ENCODE measurements around the gene BCL11B.

Gene BCL11B

GRCh38 chr14:99261912-99262787 lies 9.8 kb downstream of the BCL11B start:
- peaks cover 0 to 5% of the 10 kb centered on the region in 2 donors for H3K36me3 ChIP-seq (ENCODE audit: control insufficient read depth in 2 of 2, insufficient read depth in 2 of 2, low read length in 2 of 2)
- H3K9me3 ChIP-seq (ENCODE audit: control insufficient read depth in 2 of 2, low read length in 2 of 2), result no peaks in the 10 kb centered on the region
- no peak overlapping the region for H3K4me3 ChIP-seq (ENCODE audit: low read length in 2 of 2)
- no peak overlapping the region for H3K9ac ChIP-seq (ENCODE audit: low read depth in 1 of 2, low read length in 2 of 2)
- peaks cover 0 to 6% of the 10 kb centered on the region in 2 donors for H3K27me3 ChIP-seq (ENCODE audit: control insufficient read depth in 2 of 2, insufficient read depth in 2 of 2, low read length in 2 of 2)
- H3K4me1 ChIP-seq (ENCODE audit: control insufficient read depth in 2 of 2, insufficient read depth in 2 of 2, low read length in 2 of 2), result no peaks in the 10 kb centered on the region
- peak overlapping the region; percentile 38 to 66 for H3K27ac ChIP-seq (ENCODE audit: low read depth in 2 of 2, low read length in 2 of 2)

- no peaks in the 10 kb centered on the region for H3K4me1 ChIP-seq (ENCODE audit: control insufficient read depth in 2 of 2, insufficient read depth in 2 of 2, low read length in 2 of 2)
- H3K9me3 ChIP-seq (ENCODE audit: control insufficient read depth in 2 of 2, low read length in 2 of 2), result no peaks in the 10 kb centered on the region
- no peak overlapping the region for H3K4me3 ChIP-seq (ENCODE audit: low read length in 2 of 2)
- H3K27ac ChIP-seq (ENCODE audit: low read depth in 2 of 2, low read length in 2 of 2), result peak overlapping the region; percentile 6 to 45
- H3K36me3 ChIP-seq (ENCODE audit: control insufficient read depth in 2 of 2, insufficient read depth in 2 of 2, low read length in 2 of 2), result peaks cover 2 to 8% of the 10 kb centered on the region in 2 donors
- peak overlapping the region in 1 of 2 donors; percentile 38 for H3K9ac ChIP-seq (ENCODE audit: low read depth in 1 of 2, low read length in 2 of 2)
- peaks cover 0 to 5% of the 10 kb centered on the region in 2 donors for H3K27me3 ChIP-seq (ENCODE audit: control insufficient read depth in 2 of 2, insufficient read depth in 2 of 2, low read length in 2 of 2)
Measured at GRCh38 chr14:99260587-99261551, 11.1 kb downstream of the BCL11B start.

GRCh38 chr14:99260116-99260515 lies 11.9 kb downstream of the BCL11B start:
- peaks cover 2 to 8% of the 10 kb centered on the region in 2 donors for H3K36me3 ChIP-seq (ENCODE audit: control insufficient read depth in 2 of 2, insufficient read depth in 2 of 2, low read length in 2 of 2)
- H3K27me3 ChIP-seq (ENCODE audit: control insufficient read depth in 2 of 2, insufficient read depth in 2 of 2, low read length in 2 of 2), result peaks cover 0 to 5% of the 10 kb centered on the region in 2 donors
- no peaks in the 10 kb centered on the region for H3K4me1 ChIP-seq (ENCODE audit: control insufficient read depth in 2 of 2, insufficient read depth in 2 of 2, low read length in 2 of 2)
- H3K27ac ChIP-seq (ENCODE audit: low read depth in 2 of 2, low read length in 2 of 2), result no peak overlapping the region
- H3K9ac ChIP-seq (ENCODE audit: low read depth in 1 of 2, low read length in 2 of 2), result no peak overlapping the region
- no peaks in the 10 kb centered on the region for H3K9me3 ChIP-seq (ENCODE audit: control insufficient read depth in 2 of 2, low read length in 2 of 2)
- no peak overlapping the region for H3K4me3 ChIP-seq (ENCODE audit: low read length in 2 of 2)

- H3K27ac ChIP-seq (ENCODE audit: low read depth in 2 of 2, low read length in 2 of 2), result peak overlapping the region in 1 of 2 donors; percentile 32
- peaks cover 0 to 3% of the 10 kb centered on the region in 2 donors for H3K27me3 ChIP-seq (ENCODE audit: control insufficient read depth in 2 of 2, insufficient read depth in 2 of 2, low read length in 2 of 2)
- H3K4me3 ChIP-seq (ENCODE audit: low read length in 2 of 2), result no peak overlapping the region
- H3K9me3 ChIP-seq (ENCODE audit: control insufficient read depth in 2 of 2, low read length in 2 of 2), result no peaks in the 10 kb centered on the region
- H3K4me1 ChIP-seq (ENCODE audit: control insufficient read depth in 2 of 2, insufficient read depth in 2 of 2, low read length in 2 of 2), result no peaks in the 10 kb centered on the region
- H3K9ac ChIP-seq (ENCODE audit: low read depth in 1 of 2, low read length in 2 of 2), result peak overlapping the region in 1 of 2 donors; percentile 41
- H3K36me3 ChIP-seq (ENCODE audit: control insufficient read depth in 2 of 2, insufficient read depth in 2 of 2, low read length in 2 of 2), result peaks cover 2 to 8% of the 10 kb centered on the region in 2 donors
Measured at GRCh38 chr14:99258876-99259726, 12.9 kb downstream of the BCL11B start.

GRCh38 chr14:99258341-99258861 lies 13.6 kb downstream of the BCL11B start:
- H3K27me3 ChIP-seq (ENCODE audit: control insufficient read depth in 2 of 2, insufficient read depth in 2 of 2, low read length in 2 of 2), result no peaks in the 10 kb centered on the region
- peak overlapping the region in 1 of 2 donors; percentile 3 for H3K4me3 ChIP-seq (ENCODE audit: low read length in 2 of 2)
- no peak overlapping the region for H3K9ac ChIP-seq (ENCODE audit: low read depth in 1 of 2, low read length in 2 of 2)
- peak overlapping the region in 1 of 2 donors; percentile 43 for H3K27ac ChIP-seq (ENCODE audit: low read depth in 2 of 2, low read length in 2 of 2)
- H3K4me1 ChIP-seq (ENCODE audit: control insufficient read depth in 2 of 2, insufficient read depth in 2 of 2, low read length in 2 of 2), result no peaks in the 10 kb centered on the region
- peaks cover 2 to 8% of the 10 kb centered on the region in 2 donors for H3K36me3 ChIP-seq (ENCODE audit: control insufficient read depth in 2 of 2, insufficient read depth in 2 of 2, low read length in 2 of 2)
- H3K9me3 ChIP-seq (ENCODE audit: control insufficient read depth in 2 of 2, low read length in 2 of 2), result no peaks in the 10 kb centered on the region

- H3K4me3 ChIP-seq (ENCODE audit: low read length in 2 of 2), result no peak overlapping the region
- H3K27me3 ChIP-seq (ENCODE audit: control insufficient read depth in 2 of 2, insufficient read depth in 2 of 2, low read length in 2 of 2), result no peaks in the 10 kb centered on the region
- peaks cover 2 to 8% of the 10 kb centered on the region in 2 donors for H3K36me3 ChIP-seq (ENCODE audit: control insufficient read depth in 2 of 2, insufficient read depth in 2 of 2, low read length in 2 of 2)
- peak overlapping the region in 1 of 2 donors; percentile 52 for H3K27ac ChIP-seq (ENCODE audit: low read depth in 2 of 2, low read length in 2 of 2)
- no peaks in the 10 kb centered on the region for H3K4me1 ChIP-seq (ENCODE audit: control insufficient read depth in 2 of 2, insufficient read depth in 2 of 2, low read length in 2 of 2)
- H3K9me3 ChIP-seq (ENCODE audit: control insufficient read depth in 2 of 2, low read length in 2 of 2), result no peaks in the 10 kb centered on the region
- no peak overlapping the region for H3K9ac ChIP-seq (ENCODE audit: low read depth in 1 of 2, low read length in 2 of 2)
Measured at GRCh38 chr14:99257673-99258221, 14.2 kb downstream of the BCL11B start.

GRCh38 chr14:99257122-99257672 lies 14.8 kb downstream of the BCL11B start:
- H3K4me1 ChIP-seq (ENCODE audit: control insufficient read depth in 2 of 2, insufficient read depth in 2 of 2, low read length in 2 of 2), result no peaks in the 10 kb centered on the region
- no peak overlapping the region for H3K4me3 ChIP-seq (ENCODE audit: low read length in 2 of 2)
- peaks cover 2 to 8% of the 10 kb centered on the region in 2 donors for H3K36me3 ChIP-seq (ENCODE audit: control insufficient read depth in 2 of 2, insufficient read depth in 2 of 2, low read length in 2 of 2)
- H3K9ac ChIP-seq (ENCODE audit: low read depth in 1 of 2, low read length in 2 of 2), result no peak overlapping the region
- H3K27ac ChIP-seq (ENCODE audit: low read depth in 2 of 2, low read length in 2 of 2), result peak overlapping the region in 1 of 2 donors; percentile 52
- H3K9me3 ChIP-seq (ENCODE audit: control insufficient read depth in 2 of 2, low read length in 2 of 2), result no peaks in the 10 kb centered on the region
- no peaks in the 10 kb centered on the region for H3K27me3 ChIP-seq (ENCODE audit: control insufficient read depth in 2 of 2, insufficient read depth in 2 of 2, low read length in 2 of 2)

GRCh38 chr14:99256483-99256874 lies 15.5 kb downstream of the BCL11B start:
- H3K27ac ChIP-seq (ENCODE audit: low read depth in 2 of 2, low read length in 2 of 2), result peak overlapping the region in 1 of 2 donors; percentile 16
- no peaks in the 10 kb centered on the region for H3K4me1 ChIP-seq (ENCODE audit: control insufficient read depth in 2 of 2, insufficient read depth in 2 of 2, low read length in 2 of 2)
- H3K9ac ChIP-seq (ENCODE audit: low read depth in 1 of 2, low read length in 2 of 2), result no peak overlapping the region
- peaks cover 2 to 8% of the 10 kb centered on the region in 2 donors for H3K36me3 ChIP-seq (ENCODE audit: control insufficient read depth in 2 of 2, insufficient read depth in 2 of 2, low read length in 2 of 2)
- no peak overlapping the region for H3K4me3 ChIP-seq (ENCODE audit: low read length in 2 of 2)
- no peaks in the 10 kb centered on the region for H3K27me3 ChIP-seq (ENCODE audit: control insufficient read depth in 2 of 2, insufficient read depth in 2 of 2, low read length in 2 of 2)
- no peaks in the 10 kb centered on the region for H3K9me3 ChIP-seq (ENCODE audit: control insufficient read depth in 2 of 2, low read length in 2 of 2)

Measured in mucosa of rectum (tissue), 2 donors.